HG03457 (cell line): ENCODE data around the gene RASA2.
"Not testable (repeated sequence)": the region's sequence is repeated elsewhere in the genome, so short reads cannot be mapped to it uniquely, and the experiment has no call there.

Experiments
- ATAC-seq: cut with Tn5 transposase; IDR thresholded peaks from one replicate; pipeline ENCODE4 v1.9.1; 2021; ENCODE audit warnings: moderate number of reproducible peaks; ENCODE audit not compliant: unreplicated experiment

RASA2 gene

DNA sequence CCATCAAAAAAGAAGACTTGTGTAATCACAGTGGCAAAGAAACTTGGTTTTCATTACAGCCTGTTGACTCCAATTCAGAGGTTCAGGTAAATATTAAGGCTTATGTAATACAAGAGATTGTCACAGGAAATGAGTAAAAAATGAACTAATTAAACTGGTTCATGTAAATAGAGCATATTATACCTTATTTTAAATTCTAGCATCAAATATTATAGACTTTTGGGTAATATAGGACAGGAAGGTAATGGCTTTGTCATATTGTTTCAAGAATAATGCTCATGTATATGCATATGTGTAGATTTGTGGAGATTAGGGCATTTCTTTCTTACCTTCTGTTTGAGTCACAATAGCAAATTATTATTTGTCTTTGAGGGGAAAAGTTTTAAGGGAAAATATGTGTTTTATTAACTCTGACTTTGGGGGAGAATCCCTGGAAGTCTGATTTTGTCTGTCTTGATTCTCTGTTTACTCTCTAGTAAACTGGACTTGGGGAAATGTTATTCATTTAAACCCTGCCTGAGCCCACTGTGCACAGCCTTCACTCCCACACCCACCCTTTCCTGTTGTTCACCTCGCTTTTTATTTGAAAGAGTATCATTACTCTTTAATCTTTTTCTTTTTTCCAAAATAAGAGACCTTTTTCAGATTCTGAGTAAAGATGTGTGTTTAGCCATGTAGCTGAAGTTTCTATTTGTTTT lies 43.0 kb downstream of the RASA2 start:
- no peak for ATAC-seq

DNA sequence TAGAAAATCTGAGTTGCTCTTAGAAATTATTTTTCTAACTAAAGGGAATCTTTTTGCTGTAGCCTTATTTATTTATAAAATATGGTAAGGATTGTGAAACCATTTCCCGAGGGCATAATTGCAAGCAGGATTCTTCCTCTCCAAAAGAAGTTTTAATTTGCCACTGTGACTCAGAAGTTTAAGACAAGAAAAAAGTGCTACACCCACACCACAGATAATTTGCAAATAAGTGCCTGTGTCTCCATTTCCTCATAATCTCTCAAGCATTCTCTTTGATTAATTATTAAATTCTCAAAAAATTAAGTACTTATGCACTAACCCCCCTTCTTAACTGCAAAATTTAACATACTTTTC lies 43.6 kb downstream of the RASA2 start:
- ATAC-seq, result no peak

GRCh38 chr3:141532609-141533008 lies 45.8 kb downstream of the RASA2 start:
- ATAC-seq, result no peak

DNA sequence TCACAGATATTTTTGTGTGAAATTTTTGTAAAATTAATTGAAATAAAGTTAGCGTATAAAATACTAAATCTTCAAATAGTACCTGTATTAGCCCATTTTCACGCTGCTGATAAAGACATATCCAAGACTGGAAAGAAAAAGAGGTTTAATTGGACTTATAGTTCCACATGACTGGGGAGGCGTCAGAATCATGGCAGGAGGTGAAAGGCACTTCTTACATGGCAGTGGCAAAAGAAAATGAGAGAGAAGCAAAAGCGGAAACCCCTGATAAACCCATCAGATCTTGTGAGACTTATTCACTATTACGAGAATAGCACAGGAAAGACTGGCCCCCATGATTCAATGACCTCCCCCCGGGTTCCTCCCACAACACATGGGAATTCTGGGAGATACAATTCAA lies 49.2 kb downstream of the RASA2 start:
- ATAC-seq, result not testable (repeated sequence)

- no peak for ATAC-seq
These were observed 51.0 kb downstream of the RASA2 start for GRCh38 chr3:141537856-141538255.

- ATAC-seq, result no peak
These were observed 51.9 kb downstream of the RASA2 start for GRCh38 chr3:141538568-141539240.

- ATAC-seq, result no peak
These were observed 52.8 kb downstream of the RASA2 start for GRCh38 chr3:141539431-141540187.

DNA sequence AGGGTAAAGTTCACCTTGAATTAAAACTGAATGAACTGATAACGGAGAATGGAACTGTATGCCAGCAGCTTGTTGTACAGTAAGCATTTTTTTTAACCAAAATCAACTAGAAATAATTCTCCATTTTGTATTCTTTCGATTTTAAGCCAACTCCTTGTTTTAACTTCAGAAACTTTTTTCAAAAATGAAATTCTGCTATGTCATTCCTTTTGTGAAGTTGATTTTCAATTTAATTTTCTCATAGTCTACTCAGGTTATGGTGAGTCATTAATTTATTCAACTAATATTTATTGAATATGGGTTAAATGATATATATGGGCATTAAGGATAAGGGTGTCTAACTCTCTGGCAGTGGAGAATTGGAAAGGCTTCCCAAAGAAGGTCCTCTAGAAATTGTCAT lies 53.7 kb downstream of the RASA2 start:
- ATAC-seq, result no peak

GRCh38 chr3:141542202-141542969 lies 55.6 kb downstream of the RASA2 start:
- ATAC-seq, result no peak

GRCh38 chr3:141542989-141543388 lies 56.2 kb downstream of the RASA2 start:
- ATAC-seq, result no peak

GRCh38 chr3:141544697-141545096 lies 57.9 kb downstream of the RASA2 start:
- no peak for ATAC-seq

GRCh38 chr3:141546081-141546480 lies 59.3 kb downstream of the RASA2 start:
- no peak for ATAC-seq

- ATAC-seq, result no peak
These were observed 59.8 kb downstream of the RASA2 start for GRCh38 chr3:141546586-141546985.

GRCh38 chr3:141547791-141548190 lies 61.0 kb downstream of the RASA2 start:
- no peak for ATAC-seq

GRCh38 chr3:141550926-141551665 lies 64.3 kb downstream of the RASA2 start:
- no peak for ATAC-seq

- ATAC-seq, result no peak
These were observed 65.7 kb downstream of the RASA2 start for GRCh38 chr3:141552440-141552991.

GRCh38 chr3:141553055-141553454 lies 66.2 kb downstream of the RASA2 start:
- no peak for ATAC-seq

DNA sequence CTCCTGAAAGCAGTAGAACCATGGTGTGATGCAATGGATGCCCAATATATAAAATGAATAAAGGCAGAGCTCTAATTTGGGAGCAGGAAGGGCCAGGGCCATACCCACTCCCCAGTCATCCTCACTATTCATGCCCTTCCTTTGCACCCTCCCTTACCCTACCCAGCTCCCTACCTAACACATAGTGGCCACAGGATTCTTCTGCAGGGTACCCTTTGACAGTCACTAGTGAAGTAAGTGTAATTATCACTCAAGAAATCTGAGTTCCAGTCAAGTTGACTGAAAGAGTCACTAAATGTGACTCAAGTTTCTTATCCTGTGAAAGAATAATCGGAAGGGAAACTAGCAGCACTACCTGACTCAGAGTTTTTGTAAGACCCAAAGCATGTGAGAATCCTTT lies 69.2 kb downstream of the RASA2 start:
- no peak for ATAC-seq

DNA sequence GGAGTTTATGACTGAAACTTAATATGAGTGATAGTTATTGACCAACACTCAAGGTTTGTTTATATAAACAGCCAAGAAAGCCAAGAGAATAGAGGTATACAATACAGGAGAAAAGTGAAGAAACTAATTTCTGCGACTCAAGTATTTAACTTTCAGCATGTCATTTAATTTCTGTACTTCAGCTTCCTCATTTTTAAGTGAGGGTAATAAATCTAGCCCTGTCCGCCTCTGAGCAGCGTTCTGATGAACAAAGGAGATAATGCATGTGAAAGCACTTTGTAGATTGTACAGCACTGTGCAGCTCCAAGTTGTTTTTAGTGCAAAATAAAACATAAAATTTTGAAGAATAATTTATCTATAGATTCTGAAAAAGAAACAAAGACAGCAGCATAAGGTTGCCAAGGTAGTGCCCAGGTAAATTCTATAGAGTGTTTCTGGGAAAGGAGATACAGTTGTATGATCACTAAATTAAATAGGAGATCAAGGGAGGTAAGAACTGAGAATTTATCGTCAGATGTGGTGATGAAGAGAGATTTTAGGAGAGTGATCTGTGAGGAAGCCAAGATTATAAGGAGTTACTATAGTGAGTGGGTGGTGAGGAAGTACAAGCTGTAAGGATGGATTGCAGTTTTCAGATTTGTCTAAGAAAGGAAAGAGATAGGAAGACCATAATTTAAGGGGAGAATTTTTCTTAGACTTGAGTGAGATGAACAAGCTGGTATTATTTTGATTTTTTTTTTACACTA lies 71.3 kb downstream of the RASA2 start:
- ATAC-seq, result no peak
